ENCODE results near the gene LDLRAD4.

Gene LDLRAD4

DNA sequence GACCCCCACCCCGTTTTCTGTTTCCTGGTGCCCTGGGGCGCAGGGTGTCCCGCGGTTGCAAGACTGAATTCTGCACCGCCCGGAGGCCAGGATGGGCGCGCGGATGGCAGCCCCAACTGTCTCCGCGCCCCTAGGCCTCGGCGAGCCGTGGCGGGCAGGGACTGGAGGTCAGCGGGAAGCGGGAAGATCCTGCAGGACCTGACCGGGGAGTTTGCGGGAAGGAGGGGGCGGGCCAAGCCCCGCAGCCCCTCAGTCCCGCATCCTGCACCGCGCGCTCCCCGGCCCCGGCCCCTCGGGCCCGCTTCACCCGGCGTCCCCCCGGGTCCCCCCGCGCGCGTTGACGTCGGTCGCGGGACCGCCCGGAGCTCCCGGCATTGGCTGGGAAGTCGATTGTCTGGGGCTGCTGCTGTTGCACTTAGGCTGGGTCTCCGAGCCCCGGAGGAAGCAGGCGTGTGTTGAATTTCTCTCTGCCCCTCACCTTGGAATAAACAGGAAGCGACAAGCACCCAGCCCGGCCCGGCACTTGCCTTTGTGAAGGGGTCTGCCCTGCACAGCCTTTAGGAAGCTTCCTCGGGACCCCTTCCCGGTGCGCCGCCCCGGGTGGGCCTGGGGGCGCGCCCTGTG is at the start of gene LDLRAD4:
TSS of gene LDLRAD4 (plus strand) at position 393 of the 624 bp plus-strand sequence.
- peak; percentile 5 to 9 for DNase-seq

- DNase-seq, result no peak
Measured at GRCh38 chr18:13173578-13174145, 44.9 kb upstream of the LDLRAD4 start.

GRCh38 chr18:13175266-13175665 is 43.3 kb upstream of the LDLRAD4 start:
- DNase-seq, result no peak

DNA sequence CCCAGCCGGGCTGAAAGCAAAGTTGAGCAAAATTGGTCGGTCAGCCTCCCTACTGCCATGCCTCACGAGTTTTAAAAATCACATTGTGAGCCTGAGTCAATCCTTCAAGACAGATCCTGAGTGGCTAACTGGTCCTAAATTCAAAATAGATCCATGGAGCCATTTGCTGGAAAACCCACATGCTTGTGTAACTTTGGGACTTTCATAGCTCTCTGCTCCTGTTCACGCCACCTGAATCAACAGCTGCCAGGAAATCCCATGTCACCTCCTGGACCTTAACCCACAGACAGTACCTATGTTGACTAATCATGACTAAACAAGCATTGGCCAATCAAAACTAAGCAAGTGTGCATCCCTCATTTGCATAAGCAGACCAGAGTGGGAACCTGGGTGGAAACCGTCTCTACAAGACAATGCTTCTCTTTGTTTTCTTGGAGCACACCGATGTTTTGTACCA is 42.8 kb upstream of the LDLRAD4 start:
- no peak for DNase-seq

DNA sequence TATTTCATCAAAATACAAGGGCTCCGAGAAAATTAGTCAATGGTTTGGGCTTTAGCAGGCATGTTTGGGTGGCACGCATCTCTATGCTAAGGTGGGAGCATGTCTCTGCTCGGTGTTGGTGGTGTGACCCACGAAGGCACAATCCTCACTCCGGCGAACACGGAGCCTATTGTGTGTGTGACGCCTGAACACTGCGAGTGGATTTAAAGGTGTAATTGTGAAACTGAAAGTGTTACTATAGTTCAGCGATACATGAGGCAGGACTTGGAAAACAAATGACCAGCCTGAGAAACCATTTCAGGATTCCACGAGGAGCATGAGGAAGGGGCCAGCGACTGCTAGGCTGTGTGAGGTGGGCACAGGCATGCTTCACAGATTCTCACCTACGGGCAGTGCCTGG is 41.7 kb upstream of the LDLRAD4 start:
- no peak for DNase-seq

GRCh38 chr18:13178197-13178596 is 40.4 kb upstream of the LDLRAD4 start:
- DNase-seq, result no peak

DNA sequence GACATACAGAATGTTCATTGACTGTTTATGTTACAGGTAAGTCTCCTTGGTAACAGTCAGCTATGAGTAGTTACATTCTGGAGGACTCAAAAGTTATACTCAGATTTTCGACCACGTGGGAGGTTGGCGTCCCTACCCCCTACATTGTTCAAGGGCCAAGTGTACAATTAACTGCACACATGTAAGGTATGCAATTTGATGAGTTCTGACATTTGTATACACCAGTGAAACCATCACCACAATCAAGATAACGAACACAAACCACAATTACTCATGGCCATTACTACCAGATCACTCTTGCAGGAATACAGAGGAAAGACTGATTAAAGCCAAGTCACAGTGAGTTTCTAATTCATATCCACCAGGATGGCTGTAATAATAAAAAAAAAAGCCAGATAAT is 39.6 kb upstream of the LDLRAD4 start:
- DNase-seq, result no peak

DNA sequence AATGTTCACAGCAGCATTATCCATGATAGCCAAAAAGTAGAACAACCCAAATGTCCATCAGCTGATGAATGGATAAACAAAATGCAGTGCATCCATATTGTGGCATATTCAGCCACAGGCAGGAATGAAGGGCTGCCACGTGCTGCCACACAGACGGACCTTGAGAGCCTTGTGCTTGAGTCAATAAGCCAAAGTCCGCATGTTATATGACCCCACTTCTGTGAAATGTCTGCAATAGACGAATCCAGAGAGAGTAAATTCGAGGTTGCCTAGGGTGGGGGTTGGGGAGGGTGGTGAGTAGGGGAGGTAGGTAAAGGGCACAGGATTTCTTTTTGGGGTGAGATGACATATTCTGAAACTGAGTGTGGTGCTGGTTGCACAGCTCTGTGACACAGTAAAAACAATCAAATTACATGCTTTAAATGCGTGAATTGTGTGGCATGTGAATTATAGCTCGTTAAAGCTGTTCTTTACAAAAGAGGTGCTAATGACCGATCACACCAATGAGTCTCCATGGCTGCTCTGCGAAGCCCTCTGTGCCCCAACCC is 38.9 kb upstream of the LDLRAD4 start:
- DNase-seq, result no peak

DNA sequence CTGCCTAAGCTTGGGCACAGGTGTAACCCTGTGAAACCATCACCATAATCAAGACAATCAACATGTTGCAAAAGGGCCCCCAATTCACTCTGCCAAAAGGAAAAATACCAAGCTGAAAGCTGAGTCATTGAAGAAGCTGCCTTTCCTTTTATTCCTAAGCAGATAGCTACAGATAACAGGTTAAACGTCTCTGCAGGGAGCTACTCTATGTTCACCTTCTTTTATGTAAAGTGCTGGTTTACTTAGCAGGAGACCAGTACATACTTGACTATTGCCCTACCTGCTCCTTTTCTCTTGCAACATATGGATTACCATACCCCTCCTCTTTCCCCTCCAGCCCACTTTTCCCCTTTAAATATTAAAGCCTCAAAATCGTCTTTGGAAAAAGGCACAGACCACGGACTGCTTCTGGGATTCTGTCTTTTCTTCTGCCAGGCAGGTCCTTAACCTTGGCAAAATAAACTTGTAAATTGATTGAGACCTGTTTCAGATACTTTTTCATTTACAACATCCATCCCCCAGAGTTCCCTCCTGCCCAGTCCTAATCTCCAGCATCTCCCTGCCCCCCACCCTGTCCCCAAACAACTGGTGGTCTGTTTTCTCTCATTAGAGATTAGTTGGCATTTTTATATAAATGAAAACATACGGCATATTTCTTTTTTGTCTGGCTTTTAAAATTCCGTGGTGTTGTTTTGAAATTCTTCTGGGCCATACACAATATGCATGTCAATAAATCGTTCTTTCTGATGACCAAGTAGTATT is 37.8 kb upstream of the LDLRAD4 start:
- no peak for DNase-seq

DNA sequence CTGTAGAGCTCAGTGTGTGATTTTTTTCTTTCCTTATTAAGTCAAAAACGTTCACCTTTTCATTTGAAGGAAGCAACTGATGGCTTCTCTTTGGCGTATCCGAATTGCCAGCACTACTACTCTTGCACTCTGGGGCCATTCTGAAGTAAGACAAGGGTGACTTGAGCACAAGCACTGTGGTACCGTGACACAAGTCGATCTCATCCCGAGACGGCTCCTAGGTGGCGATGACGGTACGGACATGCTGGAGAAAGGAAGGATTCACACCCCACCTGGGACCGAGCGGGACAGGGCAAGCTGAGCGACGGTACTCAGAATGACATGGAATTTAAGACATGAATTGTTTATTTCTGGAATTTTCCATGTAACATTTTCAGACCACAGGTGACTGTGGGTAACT is 36.8 kb upstream of the LDLRAD4 start:
- DNase-seq, result no peak

- no peak for DNase-seq
Measured at GRCh38 chr18:13183359-13183758, 35.2 kb upstream of the LDLRAD4 start.

DNA sequence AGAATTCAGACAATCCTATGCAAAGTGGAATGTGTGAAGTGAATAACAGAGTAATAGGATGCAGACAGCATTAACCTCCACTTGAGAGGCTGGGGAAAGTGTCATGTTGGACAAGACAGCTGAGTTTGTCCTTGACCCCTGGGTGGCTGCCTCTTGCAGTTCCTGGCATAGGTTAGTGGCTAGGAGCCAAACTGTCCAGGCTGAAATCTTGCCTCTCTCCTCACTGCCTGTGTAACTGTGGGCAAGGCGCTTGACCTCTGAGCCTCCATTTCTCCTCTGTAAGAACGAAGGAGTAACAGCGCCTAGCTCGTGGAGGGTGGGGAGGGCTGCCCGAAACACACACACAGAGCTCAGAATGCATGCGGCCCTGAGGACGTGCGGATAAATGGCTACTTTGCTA is 34.8 kb upstream of the LDLRAD4 start:
- no peak for DNase-seq

GRCh38 chr18:13184396-13184795 is 34.2 kb upstream of the LDLRAD4 start:
- no peak for DNase-seq

- no peak for DNase-seq
Measured at GRCh38 chr18:13185675-13186198, 32.8 kb upstream of the LDLRAD4 start.

DNA sequence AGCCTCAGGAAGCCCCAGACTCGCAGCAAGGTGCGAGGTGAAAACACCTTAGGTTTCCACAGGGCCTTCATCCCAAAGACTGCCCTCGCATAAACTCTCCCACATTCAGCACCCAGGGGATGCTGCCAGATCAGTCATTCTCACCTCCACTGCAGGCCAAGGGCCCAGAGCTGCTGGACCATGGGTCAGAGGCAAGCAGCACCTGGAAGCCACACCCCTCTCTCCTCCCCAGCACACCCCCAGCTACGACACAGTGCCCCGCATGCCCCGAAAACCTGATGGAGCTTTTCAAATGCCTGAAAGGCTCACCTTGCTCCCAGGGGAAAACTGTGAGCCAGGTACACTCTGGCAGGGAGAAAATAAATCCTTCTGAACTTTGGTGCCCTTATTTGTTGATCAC is 31.9 kb upstream of the LDLRAD4 start:
- no peak for DNase-seq

DNA sequence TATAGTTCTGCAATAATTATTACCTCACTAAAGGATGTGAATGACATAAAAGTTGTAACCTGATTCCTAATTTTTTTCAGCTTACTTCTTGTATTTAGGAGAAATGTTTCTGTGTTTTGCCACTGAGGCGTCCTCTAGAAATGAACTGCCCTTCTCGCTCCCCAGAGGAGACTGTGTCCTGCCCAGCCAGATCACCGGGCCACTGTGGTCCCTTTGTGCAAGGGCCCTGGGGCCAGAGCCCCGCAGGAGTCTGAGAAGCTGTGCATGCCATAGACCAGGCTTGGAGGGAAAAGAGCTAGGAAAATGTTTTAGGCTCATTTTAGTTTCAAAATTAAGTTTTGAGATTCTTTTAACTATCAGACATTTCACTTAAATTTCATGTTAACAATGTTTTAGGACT is 31.1 kb upstream of the LDLRAD4 start:
- DNase-seq, result no peak

- DNase-seq, result no peak
Measured at GRCh38 chr18:13191031-13191430, 27.5 kb upstream of the LDLRAD4 start.

GRCh38 chr18:13191779-13192178 is 26.8 kb upstream of the LDLRAD4 start:
- DNase-seq, result no peak

- DNase-seq, result no peak
Measured at GRCh38 chr18:13192970-13193369, 25.6 kb upstream of the LDLRAD4 start.

- no peak for DNase-seq
Measured at GRCh38 chr18:13194239-13194638, 24.3 kb upstream of the LDLRAD4 start.

DNA sequence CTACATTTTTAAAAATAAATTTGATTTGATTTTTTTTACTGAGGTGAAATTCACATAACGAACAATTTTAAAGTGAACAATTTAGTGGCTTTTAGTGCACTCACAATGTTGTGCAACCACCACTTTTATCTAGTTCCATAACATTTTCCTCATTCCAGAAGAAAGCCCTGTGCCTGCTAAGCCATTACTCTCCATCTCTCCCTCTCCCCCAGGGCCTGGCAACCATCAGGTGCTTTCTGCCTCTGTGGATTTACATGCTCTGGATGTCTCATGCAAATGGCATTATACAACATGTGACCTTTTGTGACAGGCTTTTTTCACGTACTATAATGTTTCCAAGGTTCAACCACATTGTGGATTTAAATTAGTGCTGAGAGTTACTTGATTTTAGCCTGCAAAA is 19.9 kb upstream of the LDLRAD4 start:
- DNase-seq, result no peak

DNA sequence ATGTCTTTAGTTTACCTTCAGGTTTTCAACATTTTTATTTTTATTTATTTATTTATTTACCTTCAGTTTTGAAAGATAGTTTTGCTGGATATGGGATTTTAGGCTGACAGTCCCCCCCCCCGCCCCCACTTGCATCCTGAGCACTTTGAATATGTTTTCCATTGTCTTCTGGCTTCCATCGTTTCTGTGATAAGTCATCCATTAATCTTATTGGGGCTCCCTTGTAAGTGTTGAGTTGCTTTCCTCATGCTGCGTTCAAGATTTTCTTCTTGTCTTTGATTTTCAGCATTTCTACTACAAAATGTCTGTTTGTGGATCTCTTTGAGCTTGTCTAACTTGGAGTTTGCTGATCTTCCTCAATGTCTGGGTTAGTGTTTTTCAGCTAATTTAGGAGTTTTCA is 19.4 kb upstream of the LDLRAD4 start:
- no peak for DNase-seq

DNA sequence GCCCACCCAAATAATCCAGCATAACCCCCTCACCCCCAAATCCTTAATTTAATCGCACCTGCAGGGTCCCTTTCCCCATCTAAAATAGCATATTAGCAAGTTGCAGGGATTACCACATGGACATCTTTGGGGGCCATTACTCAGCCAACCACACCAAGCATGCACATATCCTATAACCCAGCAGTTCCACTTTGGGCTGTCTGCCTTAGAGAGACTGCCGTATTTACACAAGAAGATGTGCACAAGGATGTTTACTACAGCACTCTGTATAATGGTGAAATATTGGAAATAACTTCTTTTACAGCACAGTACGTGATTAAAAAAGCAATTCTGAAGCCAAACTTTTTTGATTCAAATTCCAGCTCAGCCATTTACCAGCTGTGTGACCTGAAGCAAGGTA is 17.3 kb upstream of the LDLRAD4 start:
- no peak for DNase-seq

DNA sequence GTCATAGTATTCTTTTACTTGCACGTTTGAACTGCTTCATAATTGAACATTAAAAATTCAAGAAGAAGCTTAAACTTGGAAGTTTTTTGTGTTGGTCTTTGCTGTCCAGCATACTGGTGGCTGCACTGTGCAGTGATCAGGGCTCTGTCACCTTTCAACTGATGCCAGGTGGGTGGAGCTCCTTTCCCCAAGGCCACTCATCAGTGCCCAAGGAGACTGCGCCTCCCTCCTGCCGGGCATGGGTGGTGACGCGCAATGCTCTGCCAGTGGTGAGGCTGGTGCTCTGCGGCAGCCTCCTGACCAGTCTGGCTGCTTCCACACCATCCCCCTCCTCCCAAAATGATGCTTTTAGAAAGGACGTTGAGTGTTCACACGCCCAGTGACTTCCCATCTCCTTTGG is 16.0 kb upstream of the LDLRAD4 start:
- no peak for DNase-seq

All from NCI-H2081 (cell line).